Superior temporal gyrus (tissue), 1 donor: ENCODE measurements around the gene COBL.

Source experiments
- DNase-seq: peaks from one replicate; pipeline ENCODE4 v3.0.0-alpha.2; 2016; ENCODE audit errors: extremely low spot score

Gene COBL

GRCh38 chr7:51148216-51148615, 168.4 kb downstream of the COBL start:
- DNase-seq = no peak

GRCh38 chr7:51146816-51147586, 169.6 kb downstream of the COBL start:
- no peak for DNase-seq

DNA sequence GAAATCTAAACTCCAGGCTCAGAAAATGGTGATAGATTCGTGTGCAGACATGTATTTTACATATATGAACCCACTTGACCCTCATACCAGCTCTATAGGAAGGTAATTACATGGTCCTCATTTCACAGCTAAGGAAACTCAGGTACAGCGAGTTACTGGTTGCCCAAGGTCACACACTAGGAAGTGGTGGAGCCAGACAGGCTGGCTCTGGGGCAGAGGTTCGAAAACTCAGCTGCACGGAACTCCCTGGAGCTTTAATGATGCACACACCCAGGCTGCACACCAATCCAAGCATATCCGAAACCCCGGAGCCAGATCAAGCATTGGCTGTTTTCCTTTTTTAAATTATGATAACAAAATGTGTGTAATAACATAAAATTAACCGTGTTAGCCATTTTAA, 172.4 kb downstream of the COBL start:
- no peak for DNase-seq

- DNase-seq = no peak
These were observed 173.7 kb downstream of the COBL start for GRCh38 chr7:51142741-51143385.

- peak; percentile 84 for DNase-seq
These were observed 175.1 kb downstream of the COBL start for GRCh38 chr7:51141451-51142003.

DNA sequence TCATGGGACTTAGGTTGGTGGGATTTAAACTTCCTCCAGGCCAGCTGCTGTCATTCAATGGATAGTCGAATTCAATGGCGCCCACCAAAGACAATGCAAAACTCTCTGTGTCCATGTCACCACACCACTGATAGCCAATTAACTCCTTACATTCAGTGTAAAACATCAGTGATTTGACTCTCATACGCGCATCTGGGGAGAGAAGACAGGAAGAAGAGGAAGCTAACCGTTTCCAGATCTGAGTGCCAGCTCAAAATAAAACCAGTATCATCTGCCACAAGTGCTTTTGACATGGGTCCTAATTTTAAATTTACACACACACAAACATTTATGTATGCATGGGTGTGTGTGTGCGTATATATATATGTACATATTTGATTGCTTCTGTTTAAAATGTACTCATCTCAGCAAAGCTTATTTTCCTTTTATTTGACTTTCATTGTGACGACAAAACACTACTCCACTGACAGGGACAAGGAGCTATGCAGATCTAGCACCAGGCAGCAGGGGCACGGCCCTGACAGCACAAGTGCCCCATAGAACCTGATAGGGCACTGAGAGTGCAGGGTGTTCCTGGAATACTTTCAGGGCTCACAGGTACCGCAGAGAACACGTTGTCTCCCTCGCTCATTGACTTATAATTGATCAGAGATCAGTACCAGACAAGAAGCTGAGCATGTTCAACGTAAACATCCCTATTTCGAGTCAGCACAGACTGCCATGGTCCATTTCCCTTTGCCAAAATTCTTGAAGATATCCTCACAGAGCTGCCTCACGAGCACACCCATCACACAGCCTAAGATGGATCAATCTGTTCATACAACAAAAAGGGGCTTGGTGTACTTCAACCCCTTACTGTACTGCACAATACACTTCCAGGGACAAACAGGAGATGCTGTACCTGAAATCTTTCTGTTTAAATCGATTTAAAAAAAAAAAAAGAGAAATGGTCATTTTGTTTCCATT, 176.1 kb downstream of the COBL start:
- DNase-seq = no peak

GRCh38 chr7:51139796-51140195, 176.8 kb downstream of the COBL start:
- DNase-seq = no peak

DNA sequence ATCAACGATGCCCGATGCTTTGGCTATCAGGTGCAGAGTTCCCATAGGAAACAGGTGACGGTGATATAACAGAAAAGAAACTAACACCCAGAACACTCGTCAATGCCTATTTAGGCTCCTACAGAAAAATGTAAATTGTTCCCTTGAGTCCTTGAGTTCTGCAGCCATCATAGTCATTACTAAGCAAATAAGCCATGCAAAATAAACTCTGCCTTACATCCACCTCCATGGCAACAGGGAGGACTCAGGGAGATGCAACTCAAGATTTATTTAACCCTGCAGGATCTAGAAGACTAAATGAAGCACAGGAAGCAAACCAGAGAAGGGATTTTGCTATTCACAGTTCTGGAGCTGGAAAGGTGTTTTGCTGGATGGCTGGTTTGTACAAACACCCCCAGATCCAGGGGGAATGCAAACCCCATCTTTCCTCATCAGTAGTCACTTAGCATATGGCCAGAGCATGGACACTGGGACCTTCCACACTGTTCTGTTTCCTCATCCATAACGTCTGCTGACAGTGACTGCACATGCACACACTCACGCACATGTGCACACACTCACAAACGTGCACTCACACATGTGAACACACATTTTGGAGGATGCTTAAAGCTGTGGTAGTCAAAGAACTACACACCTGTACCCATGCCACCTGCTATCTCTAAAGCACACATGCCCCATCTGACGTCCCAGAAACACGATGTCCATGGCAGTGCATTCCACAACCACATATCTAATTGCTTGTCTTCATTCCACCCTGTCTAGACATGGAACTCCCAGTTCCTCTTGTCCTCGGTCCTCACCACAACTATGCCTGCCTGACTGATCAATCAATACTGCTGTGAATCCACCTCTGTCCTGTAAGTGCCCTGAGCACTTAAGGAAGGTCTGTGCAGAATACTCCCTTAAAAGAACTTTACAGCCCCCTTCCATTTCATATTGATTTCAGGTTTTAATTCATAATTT, 178.2 kb downstream of the COBL start:
- DNase-seq = no peak

DNA sequence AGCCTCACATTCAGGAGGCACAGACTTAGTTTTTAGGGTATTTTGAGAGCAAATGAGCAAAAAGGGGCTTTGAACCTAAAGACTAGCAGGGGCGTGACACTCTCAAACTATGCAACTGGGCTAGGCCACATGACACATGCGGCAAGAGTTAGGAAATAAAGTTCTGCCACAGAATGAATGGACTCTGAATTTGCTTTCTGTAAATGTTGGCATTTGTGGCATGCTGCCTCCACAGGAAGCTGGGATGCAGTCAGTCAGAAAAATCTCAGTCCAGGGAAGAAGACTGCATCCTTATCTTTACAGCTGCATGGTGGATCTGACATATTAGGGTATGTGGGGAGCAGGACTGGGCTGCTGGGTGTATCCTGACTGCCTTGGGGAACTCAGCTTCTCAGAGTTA, 181.0 kb downstream of the COBL start:
- DNase-seq = no peak

DNA sequence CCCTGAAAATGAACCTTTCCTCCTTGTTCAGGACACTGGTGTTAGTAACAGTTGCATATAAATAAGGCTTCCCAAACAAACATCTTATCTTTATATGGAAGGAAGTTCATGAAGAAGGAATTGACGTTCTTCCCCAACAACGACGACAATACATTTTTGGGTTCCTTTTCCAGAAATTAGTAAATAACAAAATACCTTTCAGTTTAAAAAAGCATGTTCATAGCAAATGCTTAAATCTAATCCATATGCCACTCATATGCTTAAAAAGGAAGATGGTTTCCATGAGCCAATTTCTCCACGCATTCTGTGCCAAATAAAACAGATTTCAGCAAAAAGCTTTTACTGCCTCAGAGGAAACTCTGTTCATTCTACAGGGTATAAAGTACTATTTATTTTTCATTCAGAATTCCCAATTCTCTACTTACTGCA, 182.6 kb downstream of the COBL start:
- no peak for DNase-seq

DNA sequence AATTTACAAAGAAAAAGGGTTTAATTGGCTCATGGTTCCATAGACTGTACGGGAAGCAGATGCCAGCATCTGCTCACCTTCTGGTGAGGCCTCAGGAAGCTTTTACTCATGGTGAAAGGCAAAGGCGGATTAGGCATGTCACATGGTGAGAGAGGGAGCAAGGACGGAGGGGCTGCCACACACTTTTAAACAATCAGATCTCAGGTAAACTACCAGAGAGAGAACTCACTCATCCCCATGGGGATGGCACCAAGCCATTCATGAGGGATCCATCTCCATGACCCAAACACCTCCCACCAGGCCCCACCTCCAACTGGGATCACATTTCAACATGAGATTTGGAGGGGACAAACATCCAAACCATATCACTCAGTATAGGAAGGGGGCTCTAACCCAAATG, 183.9 kb downstream of the COBL start:
- DNase-seq = no peak

DNA sequence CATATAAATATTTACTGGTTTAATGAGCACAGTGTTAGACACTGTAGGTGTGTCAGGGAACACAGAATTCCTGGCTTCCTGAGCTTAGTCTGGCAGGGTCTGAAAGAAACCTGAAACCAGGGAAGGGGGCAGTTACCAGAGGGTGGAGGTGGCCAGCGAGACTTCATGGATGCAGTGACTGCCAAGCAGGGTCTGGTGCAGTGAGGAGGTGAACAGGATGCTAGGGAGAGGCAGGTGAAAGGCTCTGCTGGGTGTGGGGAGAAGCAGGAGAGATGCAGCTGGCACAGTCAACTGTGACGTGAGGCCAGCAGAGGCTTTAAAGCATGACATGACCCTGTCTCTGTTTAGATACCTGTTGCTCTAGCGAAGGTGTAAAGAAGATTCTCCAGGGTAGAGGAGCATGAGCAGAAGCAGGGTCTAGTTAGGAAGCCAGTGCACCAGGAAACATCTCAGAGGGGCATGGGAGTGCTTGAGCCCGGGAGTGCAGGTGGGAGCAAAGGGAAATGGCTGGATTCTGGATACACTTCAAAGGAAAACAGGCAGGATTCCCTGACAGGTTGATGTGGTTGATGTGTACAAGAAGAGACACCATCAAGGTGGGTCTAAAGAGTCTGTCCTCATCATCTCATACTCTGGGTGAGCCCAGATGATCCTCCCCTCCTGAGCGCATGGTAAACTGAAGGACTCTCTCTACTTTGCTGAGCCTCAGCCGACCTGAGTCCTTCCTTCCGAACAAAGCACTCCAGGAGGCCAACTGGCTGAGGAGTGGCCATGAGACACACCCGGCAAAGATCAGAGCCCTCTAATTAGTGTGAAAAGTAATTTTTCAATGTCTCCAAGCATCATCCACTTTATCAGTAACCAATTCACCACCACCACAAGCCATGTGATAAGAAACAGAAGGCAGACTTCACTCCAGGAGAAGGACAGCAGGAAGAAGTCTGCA, 186.8 kb downstream of the COBL start:
- DNase-seq = no peak

DNA sequence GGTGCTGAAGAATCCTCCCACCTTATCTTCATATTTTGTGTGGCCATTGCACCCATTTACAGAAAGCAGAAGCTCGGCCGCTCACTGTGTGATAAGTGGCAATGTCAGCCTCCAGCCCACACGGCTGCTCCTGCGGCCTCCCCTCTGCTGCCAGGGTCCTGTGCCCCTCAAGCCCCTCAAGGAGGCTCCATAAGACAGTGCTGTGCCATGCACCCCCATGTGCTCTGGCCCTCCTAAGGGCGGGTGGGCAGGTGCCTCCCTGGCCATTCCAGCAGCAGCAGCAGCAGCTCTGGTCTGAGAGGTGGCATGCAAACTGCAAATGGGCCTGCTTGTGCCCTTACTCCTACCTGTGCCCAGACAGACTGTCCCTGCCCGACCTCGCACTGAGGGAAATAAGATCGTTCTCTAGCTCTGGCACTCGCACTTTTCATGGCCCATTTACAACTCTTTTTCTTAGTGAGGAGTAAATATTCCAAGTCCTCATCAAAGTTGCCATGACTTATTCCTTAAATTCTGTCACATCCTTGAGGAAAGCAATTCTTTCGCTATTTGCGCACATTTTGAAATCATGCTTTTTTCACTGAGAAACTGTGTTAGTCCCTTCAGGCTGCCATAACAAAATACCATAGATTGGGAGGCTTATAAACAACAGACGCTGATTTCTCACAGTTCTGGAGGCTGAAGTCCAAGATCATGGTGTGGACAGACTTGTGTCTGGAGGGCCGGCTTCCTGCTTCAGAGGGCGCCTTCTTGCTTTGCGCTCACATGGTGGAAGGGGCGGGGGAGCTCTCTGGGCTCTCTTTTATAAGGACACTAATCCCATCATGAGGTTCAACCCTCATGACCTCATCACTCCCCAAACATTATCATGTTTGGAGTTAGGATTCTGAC, 187.8 kb downstream of the COBL start:
- no peak for DNase-seq

- no peak for DNase-seq
These were observed 189.0 kb downstream of the COBL start for GRCh38 chr7:51127618-51127904.

DNA sequence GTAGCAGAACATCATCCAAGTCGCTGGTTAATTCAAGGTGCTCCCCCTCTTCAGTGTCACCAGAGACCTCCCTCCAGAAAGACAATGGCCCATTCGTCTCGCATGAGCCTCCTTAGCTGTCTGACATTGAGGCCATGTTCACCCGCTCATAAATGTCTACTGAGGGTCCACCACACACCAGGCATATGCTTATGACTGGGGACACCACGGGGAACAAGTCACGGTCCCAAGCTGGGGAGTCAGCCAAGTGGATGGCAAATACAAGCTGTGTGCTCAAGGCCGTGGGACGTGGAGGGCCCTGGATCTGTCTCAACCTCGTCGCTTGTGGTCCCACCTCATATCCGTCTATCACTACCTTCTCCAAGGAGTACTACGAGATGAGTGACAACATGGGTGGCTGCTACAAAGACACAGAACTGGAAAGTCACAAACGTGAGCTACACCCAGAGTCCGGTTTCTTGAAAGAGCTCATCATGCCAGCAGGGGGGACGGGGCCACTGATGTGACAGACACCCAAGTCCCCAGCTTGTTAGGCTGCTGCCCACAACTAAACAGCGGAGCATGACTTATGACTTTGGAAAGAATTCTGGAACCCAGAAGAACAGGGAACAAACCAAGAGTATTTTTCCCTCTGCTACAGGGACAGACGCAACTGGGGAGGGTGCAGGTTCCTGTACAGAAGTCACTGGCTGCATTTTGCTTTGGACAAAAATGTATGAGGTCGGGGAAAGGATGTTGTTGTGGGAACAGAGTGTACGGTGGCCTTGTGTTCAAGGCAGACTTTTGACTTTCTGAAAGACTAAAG, 189.6 kb downstream of the COBL start:
- no peak for DNase-seq

DNA sequence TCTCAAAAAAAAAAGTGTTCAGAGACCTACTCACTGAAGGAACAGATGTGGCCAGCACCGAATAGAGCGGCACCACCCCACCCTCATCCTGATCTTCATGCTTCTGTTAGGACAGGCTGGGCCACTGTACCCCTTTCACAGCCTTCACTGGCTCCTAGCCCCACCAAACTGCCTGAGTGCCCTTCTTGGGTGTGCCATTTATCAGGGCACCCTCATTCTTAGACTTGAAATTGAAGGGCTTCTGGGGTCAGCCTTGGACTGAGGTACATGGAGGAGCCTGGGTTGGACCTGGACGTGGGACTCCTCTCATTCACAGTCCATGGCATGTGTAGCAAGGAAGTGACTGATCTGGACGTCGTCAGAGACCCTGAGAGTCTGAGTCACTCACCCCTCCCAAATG, 190.3 kb downstream of the COBL start:
- DNase-seq = no peak

DNA sequence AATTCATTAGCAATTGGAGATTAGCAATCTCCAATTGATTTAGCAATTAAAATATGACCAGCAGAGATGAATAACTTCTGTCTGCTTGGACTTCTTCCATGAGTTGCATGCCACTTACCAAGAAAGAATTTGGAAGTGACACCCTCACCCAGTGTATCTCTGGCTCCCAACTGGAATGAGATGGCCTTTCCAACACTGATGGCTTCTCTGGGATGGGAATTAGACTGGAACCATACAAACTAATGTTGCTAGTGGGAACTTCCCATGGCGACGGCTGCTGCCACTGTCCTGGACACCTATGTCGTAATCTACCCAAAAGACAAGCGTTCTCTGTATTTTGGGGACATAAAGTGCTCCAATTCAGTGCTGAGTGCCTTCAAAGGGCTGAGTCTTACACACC, 192.3 kb downstream of the COBL start:
- no peak for DNase-seq
